Neural crest cell (in vitro differentiated cells): ENCODE results near the gene C2CD2. TPM values are rescaled to one million over a fixed set of nuclear protein-coding genes. Genes with fewer than 3 reads are reported as not detected.

Experiments used
- DNase-seq: peaks from one replicate; pipeline ENCODE4 v3.0.0; 2021; ENCODE audit warnings: low read depth, mixed read lengths, low spot score
- H3K27ac Mint-ChIP-seq: one replicate; pipeline ENCODE4 v1.8.0; 2021; ENCODE audit warnings: mild to moderate bottlenecking, mixed read lengths; ENCODE audit not compliant: unreplicated experiment
- H3K27me3 Mint-ChIP-seq: 2 replicates; pipeline ENCODE4 v1.8.0; 2021; ENCODE audit warnings: low read depth, mild to moderate bottlenecking, mixed read lengths
- H3K36me3 Mint-ChIP-seq: 2 replicates; pipeline ENCODE4 v1.8.0; 2021; ENCODE audit warnings: low read depth, mild to moderate bottlenecking, mixed read lengths
- H3K4me1 Mint-ChIP-seq: 2 replicates; pipeline ENCODE4 v1.8.0; 2021; ENCODE audit warnings: mixed read lengths
- H3K4me3 Mint-ChIP-seq: one replicate; pipeline ENCODE4 v1.8.0; 2021; ENCODE audit warnings: mild to moderate bottlenecking, mixed read lengths
- H3K9me3 Mint-ChIP-seq: 2 replicates; pipeline ENCODE4 v1.8.0; 2021; ENCODE audit warnings: mixed read lengths
- CTCF ChIP-seq: fragments of 200-600 bp; sonication (generic); conservative IDR thresholded peaks from 2 replicates; pipeline ENCODE4 v1.5.0; 2021; ENCODE audit warnings: antibody characterized with exemption, mild to moderate bottlenecking
- total RNA-seq: library from RNA; stranded (reverse); gene quantifications from 2 replicates; pipeline ENCODE4 v1.2.1, GENCODE V29; 2021

C2CD2 gene
- total RNA-seq, 1 donor from 2014 or later: 13.0 TPM

GRCh38 chr21:41899426-41900202, 54.2 kb downstream of the C2CD2 start:
- no peaks in the 10 kb centered on the region for H3K9me3 Mint-ChIP-seq
- peak overlapping the region; percentile 27 for H3K4me3 Mint-ChIP-seq
- H3K4me1 Mint-ChIP-seq: peaks cover 35% of the 10 kb centered on the region
- no peaks in the 10 kb centered on the region for H3K27me3 Mint-ChIP-seq
- no peak for DNase-seq
- TF ChIP-seq CTCF: no peak
- H3K36me3 Mint-ChIP-seq: peaks cover 3% of the 10 kb centered on the region
- peak overlapping the region; percentile 84 for H3K27ac Mint-ChIP-seq

- H3K36me3 Mint-ChIP-seq: peaks cover 3% of the 10 kb centered on the region
- no peak overlapping the region for H3K4me3 Mint-ChIP-seq
- no peak overlapping the region for H3K27ac Mint-ChIP-seq
- H3K9me3 Mint-ChIP-seq: no peaks in the 10 kb centered on the region
- TF ChIP-seq CTCF: no peak
- H3K27me3 Mint-ChIP-seq: no peaks in the 10 kb centered on the region
- H3K4me1 Mint-ChIP-seq: peaks cover 35% of the 10 kb centered on the region
- no peak for DNase-seq
These were observed 54.8 kb downstream of the C2CD2 start for GRCh38 chr21:41898998-41899397.

GRCh38 chr21:41897700-41898099, 56.1 kb downstream of the C2CD2 start:
- peaks cover 35% of the 10 kb centered on the region for H3K4me1 Mint-ChIP-seq
- no peak for TF ChIP-seq CTCF
- DNase-seq: no peak
- no peaks in the 10 kb centered on the region for H3K9me3 Mint-ChIP-seq
- H3K36me3 Mint-ChIP-seq: peaks cover 3% of the 10 kb centered on the region
- no peaks in the 10 kb centered on the region for H3K27me3 Mint-ChIP-seq
- H3K4me3 Mint-ChIP-seq: no peak overlapping the region
- no peak overlapping the region for H3K27ac Mint-ChIP-seq

- H3K27ac Mint-ChIP-seq: peak overlapping the region; percentile 50
- H3K4me3 Mint-ChIP-seq: no peak overlapping the region
- TF ChIP-seq CTCF: no peak
These were observed 56.7 kb downstream of the C2CD2 start for GRCh38 chr21:41897047-41897669.

GRCh38 chr21:41895643-41896493, 58.0 kb downstream of the C2CD2 start:
- no peaks in the 10 kb centered on the region for H3K36me3 Mint-ChIP-seq
- no peak for TF ChIP-seq CTCF
- no peak overlapping the region for H3K27ac Mint-ChIP-seq
- no peak for DNase-seq
- no peaks in the 10 kb centered on the region for H3K9me3 Mint-ChIP-seq
- no peak overlapping the region for H3K4me3 Mint-ChIP-seq
- H3K27me3 Mint-ChIP-seq: no peaks in the 10 kb centered on the region
- H3K4me1 Mint-ChIP-seq: peaks cover 35% of the 10 kb centered on the region

More at GRCh38 chr21:41897047-41897669, 56.7 kb downstream of the C2CD2 start:
- no peaks in the 10 kb centered on the region for H3K27me3 Mint-ChIP-seq
- H3K9me3 Mint-ChIP-seq: no peaks in the 10 kb centered on the region
- peaks cover 3% of the 10 kb centered on the region for H3K36me3 Mint-ChIP-seq
- H3K4me1 Mint-ChIP-seq: peaks cover 35% of the 10 kb centered on the region
- DNase-seq: no peak
